Ishikawa (cell line): ENCODE data around the gene MDM4.

ENCODE experiments used
- CEBPB ChIP-seq: IDR thresholded peaks from 2 replicates; pipeline ENCODE4 v1.6.1; 2012
- CREB1 ChIP-seq: IDR thresholded peaks from 2 replicates; pipeline ENCODE4 v1.6.1; 2012; ENCODE audit warnings: low read depth
- EGR1 ChIP-seq: IDR thresholded peaks from 2 replicates; pipeline ENCODE4 v1.6.1; 2012
- EP300 ChIP-seq: IDR thresholded peaks from 2 replicates; pipeline ENCODE4 v1.6.1; 2012; ENCODE audit warnings: borderline replicate concordance
- FOXM1 ChIP-seq: IDR thresholded peaks from 2 replicates; pipeline ENCODE4 v1.6.1; 2012; ENCODE audit warnings: low read depth, borderline replicate concordance
- MAX ChIP-seq: IDR thresholded peaks from 2 replicates; pipeline ENCODE4 v1.6.1; 2012
- NFIC ChIP-seq: IDR thresholded peaks from 2 replicates; pipeline ENCODE4 v1.6.1; 2012
- RAD21 ChIP-seq: IDR thresholded peaks from 2 replicates; pipeline ENCODE4 v1.6.1; 2012; ENCODE audit warnings: low read depth
- REST ChIP-seq: IDR thresholded peaks from 2 replicates; pipeline ENCODE4 v1.6.1; 2012; ENCODE audit warnings: low read depth, mild to moderate bottlenecking
- TAF1 ChIP-seq: IDR thresholded peaks from 2 replicates; pipeline ENCODE4 v1.6.1; 2012; ENCODE audit warnings: low read depth, mild to moderate bottlenecking
- TCF12 ChIP-seq: IDR thresholded peaks from 2 replicates; pipeline ENCODE4 v1.6.1; 2012; ENCODE audit warnings: low read depth
- TEAD4 ChIP-seq: IDR thresholded peaks from 2 replicates; pipeline ENCODE4 v1.6.1; 2012
- USF1 ChIP-seq: IDR thresholded peaks from 2 replicates; pipeline ENCODE4 v1.6.1; 2012
- YY1 ChIP-seq: IDR thresholded peaks from 2 replicates; pipeline ENCODE4 v1.6.1; 2012; ENCODE audit warnings: low read depth
- ZBTB7A ChIP-seq: IDR thresholded peaks from 2 replicates; pipeline ENCODE4 v1.6.1; 2012; ENCODE audit warnings: low read depth

Gene MDM4

DNA sequence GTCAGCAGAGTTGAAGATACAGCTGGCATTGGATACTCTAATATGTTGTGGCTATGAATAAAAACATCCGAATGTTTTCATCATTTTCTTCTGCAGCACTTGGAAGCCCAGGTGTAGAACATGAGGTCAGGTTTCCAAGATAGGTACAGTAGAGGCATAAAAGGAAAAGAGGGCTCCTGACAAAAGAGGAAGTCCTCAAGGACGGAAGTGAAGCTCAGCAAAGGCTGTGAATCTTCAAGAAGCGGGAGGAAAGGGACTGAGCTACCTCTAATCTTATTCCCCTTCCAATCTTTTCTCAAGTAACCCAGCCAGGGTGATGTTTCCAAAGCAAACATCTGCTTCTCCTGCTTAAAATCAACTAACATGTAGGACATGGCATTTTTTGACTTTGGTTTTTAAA is 17.2 kb upstream of the MDM4 start:
- TF ChIP-seq TCF12: no peak
- TF ChIP-seq ZBTB7A: no peak
- TF ChIP-seq YY1: no peak
- no peak for TF ChIP-seq RAD21

DNA sequence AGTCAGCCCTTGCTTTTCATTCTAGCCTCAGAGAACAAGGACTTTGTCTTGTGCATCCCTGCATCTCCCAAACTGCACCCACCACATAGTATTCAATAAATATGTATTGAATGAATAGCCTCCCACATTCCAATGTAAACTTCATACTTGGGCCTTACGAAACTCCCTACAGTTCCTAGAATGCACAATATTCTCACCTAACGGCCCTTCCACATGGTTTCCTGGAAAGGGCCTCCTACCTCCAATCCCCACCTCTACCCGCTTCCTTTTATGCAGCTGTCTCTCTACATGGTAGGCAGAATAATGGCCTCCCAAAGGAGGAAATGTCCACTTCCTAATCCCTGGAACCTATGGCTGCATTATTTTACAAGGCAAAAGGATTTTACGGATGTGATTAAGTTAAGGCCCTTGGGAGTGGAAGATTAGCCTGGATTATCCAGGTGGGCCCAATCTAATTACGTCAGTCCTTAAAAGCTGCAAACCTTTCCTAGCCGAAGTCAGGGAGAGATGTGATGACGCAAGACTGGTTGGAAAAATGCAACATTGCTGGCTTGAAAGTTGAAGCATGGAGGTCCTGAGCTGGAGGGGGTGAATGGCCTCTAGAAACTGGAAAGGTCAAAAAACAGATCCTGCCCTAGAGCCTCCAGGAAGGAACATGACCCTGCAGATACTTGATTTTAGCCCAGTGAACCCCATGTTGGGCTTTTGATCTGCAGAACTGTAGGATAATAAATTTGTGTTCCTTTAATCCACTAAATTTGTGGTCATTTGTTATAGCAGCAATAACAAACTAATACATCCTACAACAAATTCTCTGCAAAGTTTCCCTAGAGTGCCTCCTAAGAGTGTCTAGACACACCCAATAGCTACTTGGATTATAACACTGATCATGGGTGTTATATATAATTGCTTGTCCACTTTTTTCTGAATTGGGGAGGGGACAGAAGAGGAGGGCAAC is 16.4 kb upstream of the MDM4 start:
- no peak for TF ChIP-seq TCF12
- no peak for TF ChIP-seq REST
- no peak for TF ChIP-seq MAX
- TF ChIP-seq CREB1: no peak
- TF ChIP-seq FOXM1: no peak
- no peak for TF ChIP-seq USF1
- no peak for TF ChIP-seq TAF1

DNA sequence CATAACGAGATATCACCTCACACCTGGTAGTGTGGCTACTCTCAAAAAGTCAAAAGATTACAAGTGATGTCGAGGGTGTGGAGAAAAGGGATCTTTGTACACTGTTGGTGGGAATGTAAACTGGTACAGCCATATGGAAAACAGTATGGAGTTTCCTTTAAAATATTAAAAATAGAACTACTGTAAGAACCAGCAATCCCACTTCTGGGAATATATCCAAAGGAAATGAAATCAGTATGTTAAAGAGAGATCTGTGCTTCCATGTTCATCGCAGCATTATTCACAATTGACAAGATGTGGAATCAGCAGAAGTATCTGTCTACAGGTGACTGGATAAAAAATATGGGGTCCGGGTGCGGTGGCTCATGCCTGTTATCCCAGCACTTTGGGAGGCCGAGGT is 14.0 kb upstream of the MDM4 start:
- no peak for TF ChIP-seq TAF1
- no peak for TF ChIP-seq RAD21
- TF ChIP-seq USF1: no peak
- TF ChIP-seq YY1: no peak
- no peak for TF ChIP-seq TEAD4
- TF ChIP-seq FOXM1: no peak
- no peak for TF ChIP-seq EGR1
- no peak for TF ChIP-seq TCF12
- no peak for TF ChIP-seq NFIC
- TF ChIP-seq CREB1: no peak
- TF ChIP-seq MAX: no peak
- TF ChIP-seq REST: no peak
- no peak for TF ChIP-seq CEBPB
- TF ChIP-seq EP300: no peak
- no peak for TF ChIP-seq ZBTB7A

DNA sequence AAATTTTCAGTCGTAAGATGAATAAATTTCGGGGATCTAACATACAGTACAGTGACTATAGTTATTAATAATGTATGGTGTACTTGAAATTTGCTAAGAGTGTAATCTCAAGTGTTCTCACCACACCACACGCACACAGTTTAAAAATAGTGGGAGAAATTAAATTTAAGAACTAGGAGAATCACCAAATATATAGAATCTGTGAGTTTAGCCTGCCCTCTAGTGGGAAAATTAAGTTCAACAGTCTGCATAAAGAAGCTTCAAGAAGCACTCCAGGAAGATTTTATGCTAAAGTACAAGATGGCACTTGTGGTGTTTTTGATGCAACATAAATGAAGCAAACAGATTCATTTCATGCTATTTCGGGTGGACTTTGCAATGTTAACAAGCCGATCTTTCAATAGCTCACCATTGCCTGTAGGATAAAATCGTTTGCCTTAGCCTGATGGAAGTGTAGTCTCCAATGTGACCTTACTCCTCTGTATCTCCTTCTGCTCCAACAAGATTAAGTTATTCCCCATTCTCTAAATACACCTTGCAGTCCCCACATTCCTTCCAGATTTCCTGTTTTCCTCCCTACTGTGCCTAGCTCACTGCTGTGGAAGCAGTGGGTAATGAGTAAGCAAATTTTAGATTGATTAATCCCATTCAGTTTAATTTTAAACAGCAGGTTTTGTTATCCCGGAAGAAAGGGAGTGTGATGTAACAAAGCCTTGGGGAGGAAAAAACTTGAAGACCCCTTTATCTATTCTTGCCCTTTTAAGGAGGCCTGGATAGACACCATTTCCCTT is 12.9 kb upstream of the MDM4 start:
- TF ChIP-seq RAD21: peak; percentile 88
- TF ChIP-seq CEBPB: no peak

DNA sequence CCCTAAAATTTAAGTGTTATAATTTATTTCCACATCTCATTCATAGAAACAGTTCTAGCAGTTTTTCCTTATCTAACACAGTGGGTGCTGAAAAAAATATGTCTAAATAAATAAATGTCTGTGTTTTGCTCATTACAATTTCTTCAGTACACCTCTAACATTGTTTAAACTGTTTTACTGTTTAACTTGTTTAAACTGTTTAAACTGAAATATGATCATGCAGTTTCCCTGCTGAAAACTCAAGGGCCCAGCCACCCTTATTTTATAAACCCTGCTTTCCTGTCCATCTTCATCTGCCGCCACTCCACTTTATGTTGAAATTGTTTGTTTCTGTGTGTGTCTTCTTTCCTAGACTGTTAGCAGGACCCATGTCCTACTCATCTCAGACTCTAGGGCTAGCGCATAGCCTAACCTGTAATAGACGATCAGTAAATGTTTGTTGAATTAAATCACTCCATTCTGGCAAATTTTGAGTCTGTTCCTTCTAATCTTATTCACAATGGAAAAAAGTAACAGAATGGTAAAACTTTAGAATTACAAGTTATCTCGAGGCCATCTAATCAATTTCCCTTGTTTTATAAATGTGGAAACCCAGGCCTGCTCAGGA is 12.2 kb upstream of the MDM4 start:
- TF ChIP-seq NFIC: no peak
- TF ChIP-seq USF1: no peak
- no peak for TF ChIP-seq ZBTB7A
- no peak for TF ChIP-seq RAD21
- TF ChIP-seq CEBPB: no peak
- TF ChIP-seq FOXM1: no peak
- TF ChIP-seq TEAD4: no peak
- no peak for TF ChIP-seq CREB1
- no peak for TF ChIP-seq YY1
